GM23248 (cell line): ENCODE results near the gene KIF13A. TPM values are rescaled to one million over a fixed set of nuclear protein-coding genes. Genes with fewer than 3 reads are reported as not detected.

Source experiments
- DNase-seq: peaks from one replicate; pipeline ENCODE4 v3.0.0-alpha.2; 2015
- H2AFZ ChIP-seq: fragments of 200-600 bp; sonication (generic); 2 replicates; pipeline ENCODE4 v1.6.1; 2016; ENCODE audit warnings: antibody characterized with exemption
- H3F3A ChIP-seq: fragments of 200-600 bp; sonication (generic); 2 replicates; pipeline ENCODE4 v1.6.1; 2016; ENCODE audit warnings: mild to moderate bottlenecking, antibody characterized with exemption, mixed run types; ENCODE audit not compliant: insufficient read depth
- H3K27ac ChIP-seq: fragments of 200-600 bp; sonication (generic); 2 replicates; pipeline ENCODE4 v1.5.1; 2016; ENCODE audit warnings: mild to moderate bottlenecking
- H3K27me3 ChIP-seq: fragments of 200-600 bp; sonication (generic); replicated peaks from 2 replicates; pipeline ENCODE4 v1.6.1; 2016; ENCODE audit warnings: mild to moderate bottlenecking; ENCODE audit not compliant: insufficient read depth
- H3K36me3 ChIP-seq: fragments of 200-600 bp; sonication (generic); 2 replicates; pipeline ENCODE4 v1.6.1; 2016; ENCODE audit warnings: low read depth, mild to moderate bottlenecking
- H3K4me1 ChIP-seq: fragments of 200-600 bp; sonication (generic); 2 replicates; pipeline ENCODE4 v1.6.1; 2016; ENCODE audit warnings: mild to moderate bottlenecking; ENCODE audit not compliant: insufficient read depth
- H3K4me2 ChIP-seq: fragments of 200-600 bp; sonication (generic); one replicate; pipeline ENCODE4 v1.6.1; 2016; ENCODE audit warnings: mild to moderate bottlenecking; ENCODE audit not compliant: unreplicated experiment
- H3K4me3 ChIP-seq: fragments of 200-600 bp; sonication (generic); 2 replicates; pipeline ENCODE4 v1.5.1; 2016; ENCODE audit warnings: mild to moderate bottlenecking
- H3K79me2 ChIP-seq: fragments of 200-600 bp; sonication (generic); 2 replicates; pipeline ENCODE4 v1.6.1; 2016; ENCODE audit warnings: mild to moderate bottlenecking; ENCODE audit not compliant: insufficient read depth
- H3K9ac ChIP-seq: fragments of 200-600 bp; sonication (generic); 2 replicates; pipeline ENCODE4 v1.6.1; 2016; ENCODE audit warnings: mild to moderate bottlenecking
- H3K9me2 ChIP-seq: fragments of 200-600 bp; sonication (generic); 2 replicates; pipeline ENCODE4 v1.6.1; 2016; ENCODE audit warnings: mixed run types, mild to moderate bottlenecking, moderate library complexity; ENCODE audit not compliant: insufficient read depth
- H3K9me3 ChIP-seq: fragments of 200-600 bp; sonication (generic); one replicate; pipeline ENCODE4 v1.6.1; 2017; ENCODE audit warnings: low read depth
- H4K20me1 ChIP-seq: fragments of 200-600 bp; sonication (generic); 2 replicates; pipeline ENCODE4 v1.6.0; 2016; ENCODE audit not compliant: insufficient read depth
- EZH2 ChIP-seq: fragments of 200-600 bp; sonication (generic); IDR thresholded peaks from 2 replicates; pipeline ENCODE4 v1.6.1; 2018; ENCODE audit warnings: antibody characterized with exemption, mild to moderate bottlenecking; ENCODE audit not compliant: insufficient read depth, poor library complexity, severe bottlenecking
- EZH2phosphoT487 ChIP-seq: fragments of 200-600 bp; sonication (generic); IDR thresholded peaks from 2 replicates; pipeline ENCODE4 v1.6.1; 2018; ENCODE audit warnings: antibody characterized with exemption, moderate library complexity, mild to moderate bottlenecking, low read depth; ENCODE audit not compliant: insufficient read depth
- WGBS, 2 experiments: methylation state at CpG; one replicate each; pipeline ENCODE4 v1.1.6; 2015 to 2017; ENCODE audit warnings: low lambda C conversion rate in 2 of 2, low coverage in 1 of 2; ENCODE audit errors: missing lambda C conversion rate in 2 of 2; 5-methylcytosine and 5-hydroxymethylcytosine counted together
- in situ Hi-C: fragments of 300-500 bp; cut with MboI; formaldehyde crosslinking; loops from 2 replicates; pipeline ENCODE4 v1.15.0; 2020
- polyA plus RNA-seq: library from polyadenylated mRNA; unstranded; fragments of >200 nt; fragmentation: Nextera tagmentation; extraction: Ambion mirVana; gene quantifications from 2 replicates; pipeline ENCODE4 v1.2.1, GENCODE V29; 2016
- total RNA-seq: library from RNA; depleted of rRNA; stranded (reverse); fragments of >200 nt; shearing (Covaris generic); gene quantifications from 2 replicates; pipeline ENCODE4 v1.2.3, GENCODE V29; 2014; rRNA removed

Gene KIF13A
- total RNA-seq (46.0 and 47.3 TPM in 2 replicates), polyA plus RNA-seq (5.0 and 7.4 TPM in 2 replicates)

DNA sequence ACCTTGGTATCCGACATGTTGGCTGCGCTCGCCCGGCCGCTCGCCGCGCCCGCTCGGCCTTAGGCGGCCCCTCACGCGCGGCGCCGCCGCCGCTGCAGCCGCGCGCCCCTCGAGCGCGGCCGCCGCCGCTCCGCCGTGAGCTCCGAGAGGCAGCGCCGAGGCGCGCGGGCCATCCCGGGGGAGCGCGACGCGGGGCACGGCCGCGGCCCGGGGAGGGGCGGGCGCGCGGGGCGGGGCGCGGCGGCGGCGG, at the start of gene KIF13A:
Gene KIF13A, minus strand, starts transcription at position 189 of the 250 bp plus-strand sequence. Its CDS starts 172 bp downstream, at position 17.
- WGBS, 2 experiments: 1 to 2% methylated on average over 18 to 44 of the region's 54 CpGs
- DNase-seq: no peak
- peak within 1 kb of the TSS; percentile 68 for H3K27ac ChIP-seq
- peak within 1 kb of the TSS; percentile 88 for H2AFZ ChIP-seq
- H3K9me2 ChIP-seq: no peaks in the 10 kb centered on the region
- H3K9me3 ChIP-seq: no peaks in the 10 kb centered on the region
- H3K9ac ChIP-seq: peak within 1 kb of the TSS; percentile 86
- H3K79me2 ChIP-seq: peaks cover 60% of the 10 kb centered on the region
- H3K36me3 ChIP-seq: no peaks in the 10 kb centered on the region
- peaks cover 12% of the 10 kb centered on the region for H3K4me1 ChIP-seq
- in situ Hi-C loops: loop anchor here (10.0 kb wide), 1 partner anchor 143 kb away; no protein-coding TSS in a partner anchor
- TF ChIP-seq EZH2phosphoT487: no peak
- no peak for TF ChIP-seq EZH2
- peaks cover 21% of the 10 kb centered on the region for H3F3A ChIP-seq
- peak within 1 kb of the TSS; percentile 94 for H3K4me2 ChIP-seq
- no peaks in the 10 kb centered on the region for H4K20me1 ChIP-seq
- no peaks in the 10 kb centered on the region for H3K27me3 ChIP-seq
- peak within 1 kb of the TSS; percentile 94 for H3K4me3 ChIP-seq

GRCh38 chr6:18036781-18037180, 49.3 kb upstream of the KIF13A start:
- no peak for DNase-seq
- H3F3A ChIP-seq: peaks cover 7% of the 10 kb centered on the region; the same call in 1 of the 2 replicates
- H3K79me2 ChIP-seq: no peaks in the 10 kb centered on the region
- H3K4me2 ChIP-seq: no peak overlapping the region
- in situ Hi-C loops: no loop called here
- no peaks in the 10 kb centered on the region for H3K27me3 ChIP-seq
- 95 to 98% methylated on average over 4 of the region's 4 CpGs for WGBS, 2 experiments
- no peak overlapping the region for H3K4me3 ChIP-seq
- no peaks in the 10 kb centered on the region for H3K9me3 ChIP-seq
- H3K9ac ChIP-seq: no peak overlapping the region
- TF ChIP-seq EZH2phosphoT487 (no peak), EZH2 (no peak)
- peaks cover 3% of the 10 kb centered on the region; the same call in 1 of the 2 replicates for H3K4me1 ChIP-seq
- no peaks in the 10 kb centered on the region for H3K36me3 ChIP-seq
- no peaks in the 10 kb centered on the region for H3K9me2 ChIP-seq
- no peak overlapping the region for H2AFZ ChIP-seq
- no peaks in the 10 kb centered on the region for H4K20me1 ChIP-seq
- no peak overlapping the region for H3K27ac ChIP-seq

GRCh38 chr6:18035330-18035854, 48.0 kb upstream of the KIF13A start:
- Histone ChIP-seq H3K4me2 (no peak overlapping the region), H3K9ac (no peak overlapping the region), H3K4me3 (no peak overlapping the region), H3K9me2 (no peaks in the 10 kb centered on the region), H3K9me3 (no peaks in the 10 kb centered on the region), H3K79me2 (no peaks in the 10 kb centered on the region), H3K27ac (no peak overlapping the region), H3K27me3 (no peaks in the 10 kb centered on the region), H3K36me3 (no peaks in the 10 kb centered on the region), H2AFZ (no peak overlapping the region), H4K20me1 (no peaks in the 10 kb centered on the region), H3K4me1 (peaks cover 3% of the 10 kb centered on the region; the same call in 1 of the 2 replicates), H3F3A (peaks cover 7% of the 10 kb centered on the region; the same call in 1 of the 2 replicates)
- TF ChIP-seq EZH2 (no peak), EZH2phosphoT487 (no peak)
- no peak for DNase-seq
- WGBS, 2 experiments: 83 to 85% methylated on average over 13 of the region's 13 CpGs
- in situ Hi-C loops: no loop called here

DNA sequence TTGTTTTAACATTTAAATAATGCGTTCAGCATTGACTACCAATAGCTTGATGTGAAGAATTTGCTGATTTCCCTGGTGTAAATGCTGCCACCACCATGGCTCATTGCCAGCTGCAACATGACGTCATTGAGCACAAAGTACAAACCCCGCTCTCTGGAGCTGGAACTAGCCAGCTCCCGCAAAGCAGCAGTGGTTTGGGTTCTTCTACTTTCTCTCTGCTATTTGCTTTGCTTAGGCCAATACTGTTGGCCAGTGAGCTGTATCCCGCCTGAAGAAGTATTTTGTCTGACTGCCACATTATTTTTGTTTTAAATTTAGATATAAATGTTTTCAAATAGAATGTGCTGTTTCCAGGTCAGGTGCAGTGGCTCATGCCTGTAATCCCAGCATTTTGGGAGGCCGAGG, 47.4 kb upstream of the KIF13A start:
- H3K9me2 ChIP-seq: no peaks in the 10 kb centered on the region
- H3K4me1 ChIP-seq: peaks cover 3% of the 10 kb centered on the region; the same call in 1 of the 2 replicates
- no peak for DNase-seq
- no peaks in the 10 kb centered on the region for H3K27me3 ChIP-seq
- no peak overlapping the region for H3K4me3 ChIP-seq
- no peak overlapping the region for H3K9ac ChIP-seq
- in situ Hi-C loops: no loop called here
- no peak overlapping the region for H2AFZ ChIP-seq
- TF ChIP-seq EZH2 (no peak), EZH2phosphoT487 (no peak)
- H3K36me3 ChIP-seq: no peaks in the 10 kb centered on the region
- no peak overlapping the region for H3K27ac ChIP-seq
- H3K9me3 ChIP-seq: no peaks in the 10 kb centered on the region
- H3K4me2 ChIP-seq: no peak overlapping the region
- H4K20me1 ChIP-seq: no peaks in the 10 kb centered on the region
- H3F3A ChIP-seq: peaks cover 7% of the 10 kb centered on the region; the same call in 1 of the 2 replicates
- WGBS, 2 experiments: 71 to 74% methylated on average over 6 of the region's 6 CpGs
- no peaks in the 10 kb centered on the region for H3K79me2 ChIP-seq
